Measurements from ENCODE around the gene VWC2. TPM values are rescaled to one million over a fixed set of nuclear protein-coding genes. Genes with fewer than 3 reads are reported as not detected.

VWC2 gene
- total RNA-seq, 1 donor from 2014 or later, result 0.29 TPM

- TF ChIP-seq CTCF (IDR thresholded peaks at IDR 0.05; ENCODE audit: unreplicated experiment), result no peak
- Mint-ChIP-seq H3K4me3 (no peak overlapping the region), H3K4me1 (peaks cover 4% of the 10 kb centered on the region), H3K27ac (no peak overlapping the region), H3K36me3 (no peaks in the 10 kb centered on the region), H3K27me3 (ENCODE audit: low read depth) (peaks cover 28% of the 10 kb centered on the region), H3K9me3 (peaks cover 7% of the 10 kb centered on the region)
- no peak for DNase-seq (ENCODE audit: low spot score in 2 of 2, unreplicated experiment in 2 of 2)
Measured at GRCh38 chr7:49783446-49783845, 10.0 kb downstream of the VWC2 start.

- Mint-ChIP-seq H3K4me1 (peaks cover 13% of the 10 kb centered on the region), H3K27me3 (ENCODE audit: low read depth) (peaks cover 14% of the 10 kb centered on the region), H3K36me3 (no peaks in the 10 kb centered on the region), H3K27ac (no peak overlapping the region), H3K4me3 (no peak overlapping the region), H3K9me3 (peaks cover 7% of the 10 kb centered on the region)
- no peak for TF ChIP-seq CTCF (IDR thresholded peaks at IDR 0.05; ENCODE audit: unreplicated experiment)
- no peak for DNase-seq (ENCODE audit: low spot score in 2 of 2, unreplicated experiment in 2 of 2)
Measured at GRCh38 chr7:49787980-49788379, 14.5 kb downstream of the VWC2 start.

DNA sequence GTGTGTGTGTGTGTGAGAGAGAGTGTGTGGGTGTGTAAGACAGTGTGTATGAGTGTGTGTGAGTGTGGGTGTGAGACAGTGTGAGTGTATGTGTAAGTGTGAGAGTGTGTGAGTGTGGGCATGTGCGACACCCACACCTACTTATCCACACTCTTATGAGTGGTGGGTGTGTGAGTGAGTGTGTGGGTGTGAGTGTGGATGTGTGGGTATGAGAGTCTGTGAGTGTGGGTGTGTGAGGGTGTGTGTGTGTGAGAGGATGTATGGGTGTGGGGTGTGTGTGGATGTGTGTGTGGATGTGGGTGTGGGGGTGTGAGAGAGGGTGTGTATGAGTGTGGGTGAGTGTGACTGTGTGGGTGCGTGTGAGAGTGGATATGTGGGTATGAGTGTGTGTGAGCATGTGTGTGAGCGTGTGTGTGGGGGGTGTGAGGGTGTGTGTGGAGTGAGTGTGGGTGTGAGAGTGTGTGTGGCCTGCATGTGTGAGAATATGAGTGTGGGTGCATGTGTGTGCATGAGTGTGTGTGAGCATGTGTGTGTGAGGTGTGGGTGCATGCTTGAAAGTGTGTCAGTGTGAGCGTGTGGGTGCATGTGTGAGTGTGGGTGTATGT lies 15.1 kb downstream of the VWC2 start:
- DNase-seq (ENCODE audit: low spot score in 2 of 2, unreplicated experiment in 2 of 2), result no peak
- Mint-ChIP-seq H3K36me3 (no peaks in the 10 kb centered on the region), H3K4me1 (peaks cover 13% of the 10 kb centered on the region), H3K4me3 (no peak overlapping the region), H3K9me3 (peaks cover 7% of the 10 kb centered on the region), H3K27me3 (ENCODE audit: low read depth) (peaks cover 18% of the 10 kb centered on the region), H3K27ac (no peak overlapping the region)
- TF ChIP-seq CTCF (IDR thresholded peaks at IDR 0.05; ENCODE audit: unreplicated experiment), result no peak

DNA sequence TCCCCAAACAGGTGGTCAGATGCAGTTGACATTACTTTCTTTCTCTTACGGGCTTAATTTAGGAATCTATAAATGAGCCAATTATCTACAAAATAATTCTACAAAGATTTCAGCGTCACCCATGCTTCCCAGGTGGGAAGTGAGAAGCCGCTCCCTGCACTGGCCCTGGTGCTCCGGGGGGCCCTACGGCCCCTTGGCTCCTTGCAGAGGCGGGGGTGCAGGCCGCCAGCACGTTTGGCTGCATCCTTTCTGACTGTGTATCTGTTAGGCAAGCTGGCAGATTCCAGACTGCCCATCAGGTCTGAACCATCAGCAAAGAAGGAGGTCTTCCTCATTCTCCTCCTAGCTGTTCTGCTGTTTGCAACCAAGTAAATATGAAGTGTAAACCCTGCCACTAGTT lies 16.3 kb downstream of the VWC2 start:
- Mint-ChIP-seq H3K27ac (no peak overlapping the region), H3K36me3 (no peaks in the 10 kb centered on the region), H3K9me3 (peaks cover 7% of the 10 kb centered on the region), H3K4me3 (no peak overlapping the region), H3K27me3 (ENCODE audit: low read depth) (peaks cover 25% of the 10 kb centered on the region), H3K4me1 (peaks cover 13% of the 10 kb centered on the region)
- no peak for DNase-seq (ENCODE audit: low spot score in 2 of 2, unreplicated experiment in 2 of 2)
- no peak for TF ChIP-seq CTCF (IDR thresholded peaks at IDR 0.05; ENCODE audit: unreplicated experiment)

- no peaks in the 10 kb centered on the region for H3K36me3 Mint-ChIP-seq
- H3K4me3 Mint-ChIP-seq, result no peak overlapping the region
- H3K27ac Mint-ChIP-seq, result no peak overlapping the region
- no peak for TF ChIP-seq CTCF (IDR thresholded peaks at IDR 0.05; ENCODE audit: unreplicated experiment)
- no peak for DNase-seq (ENCODE audit: low spot score in 2 of 2, unreplicated experiment in 2 of 2)
- peaks cover 27% of the 10 kb centered on the region for H3K27me3 Mint-ChIP-seq (ENCODE audit: low read depth)
- peaks cover 7% of the 10 kb centered on the region for H3K9me3 Mint-ChIP-seq
- H3K4me1 Mint-ChIP-seq, result peaks cover 13% of the 10 kb centered on the region
Measured at GRCh38 chr7:49790209-49790608, 16.8 kb downstream of the VWC2 start.

Measured in mesothelial cell of epicardium (in vitro differentiated cells).